ENCODE measurements around the gene E2F4. TPM values are rescaled to one million over a fixed set of nuclear protein-coding genes. Genes with fewer than 3 reads are reported as not detected.
A peak's percentile ranks its signal among the peaks of the same experiment; 100 is the strongest.

Gene E2F4
- total and polyA plus RNA-seq, 10 of the 15 experiments (the other 5 are each of a cell fraction or from before 2014, with no cell fraction given) = 11.7 to 132 (median 95.9) TPM

- in situ Hi-C loops (cut with MboI) (no loop called here), intact Hi-C loops (cut with micrococcal nuclease; ENCODE audit: unreplicated experiment) (no loop called here)
- H4K20me1 ChIP-seq (ENCODE audit: control insufficient read depth, insufficient read depth) = no peaks in the 10 kb centered on the region; the same call in 1 of the 2 replicates
- FAIRE-seq (no peak), ATAC-seq (no peak), DNase-seq (ENCODE audit: low read depth, low spot score) (no peak)
- no peak overlapping the region for H3K4me3 ChIP-seq
- no peaks in the 10 kb centered on the region for H3K36me3 ChIP-seq (ENCODE audit: control insufficient read depth in 2 of 2, insufficient read depth in 2 of 2, low read length in 1 of 2)
- TF ChIP-seq, protein P1, sequence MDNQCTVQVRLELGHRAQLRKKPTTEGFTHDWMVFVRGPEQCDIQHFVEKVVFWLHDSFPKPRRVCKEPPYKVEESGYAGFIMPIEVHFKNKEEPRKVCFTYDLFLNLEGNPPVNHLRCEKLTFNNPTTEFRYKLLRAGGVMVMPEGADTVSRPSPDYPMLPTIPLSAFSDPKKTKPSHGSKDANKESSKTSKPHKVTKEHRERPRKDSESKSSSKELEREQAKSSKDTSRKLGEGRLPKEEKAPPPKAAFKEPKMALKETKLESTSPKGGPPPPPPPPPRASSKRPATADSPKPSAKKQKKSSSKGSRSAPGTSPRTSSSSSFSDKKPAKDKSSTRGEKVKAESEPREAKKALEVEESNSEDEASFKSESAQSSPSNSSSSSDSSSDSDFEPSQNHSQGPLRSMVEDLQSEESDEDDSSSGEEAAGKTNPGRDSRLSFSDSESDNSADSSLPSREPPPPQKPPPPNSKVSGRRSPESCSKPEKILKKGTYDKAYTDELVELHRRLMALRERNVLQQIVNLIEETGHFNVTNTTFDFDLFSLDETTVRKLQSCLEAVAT (IDR thresholded peaks at IDR 0.05) = peak; percentile 64
- TF ChIP-seq ZBTB33 (IDR thresholded peaks at IDR 0.05) (peak; percentile 39; the same call in 1 of the 2 replicates), MAX (IDR thresholded peaks at IDR 0.05; ENCODE audit: low read depth, low read length) (0 out of 2 replicates have a peak, but pooled peaks have one; percentile 18), SP1 (IDR thresholded peaks at IDR 0.05; ENCODE audit: low read depth, low read length) (no peak), POLR2A (IDR thresholded peaks at IDR 0.05; ENCODE audit: low read depth, low read length) (peak; percentile 26; the same call in 1 of the 2 replicates)
- no peak overlapping the region for H3K9ac ChIP-seq (ENCODE audit: control insufficient read depth, insufficient read depth, low read length)
- ChIA-PET POLR2A (no interaction called here), RAD21 (ENCODE audit: unreplicated experiment) (no interaction called here), CTCF (interaction anchor here (0.9 kb wide), 1 partner anchor 9 kb away, joined by 3 read pairs; no protein-coding TSS in a partner anchor), SMC1A (ENCODE audit: uncharacterized antibody, unreplicated experiment) (no interaction called here)
- H3K4me2 ChIP-seq (ENCODE audit: control insufficient read depth, insufficient read depth) = no peak overlapping the region
- H3K79me2 ChIP-seq (ENCODE audit: control insufficient read depth, insufficient read depth, low read length) = no peaks in the 10 kb centered on the region; the same call in 1 of the 2 replicates
- peaks cover 48% of the 10 kb centered on the region for H3K4me1 ChIP-seq (ENCODE audit: control insufficient read depth, insufficient read depth, low read length)
- H3K9me3 ChIP-seq (replicated peaks; ENCODE audit: control insufficient read depth, insufficient read depth, low read length) = no peaks in the 10 kb centered on the region; the same call in 2 of the 3 replicates
- WGBS (ENCODE audit: insufficient coverage, insufficient replicate concordance, low lambda C conversion rate, missing lambda C conversion rate) = 19% methylated on average over 53 of the region's 85 CpGs
- no peak overlapping the region for H2AFZ ChIP-seq (ENCODE audit: control insufficient read depth, low read depth, low read length)
- BruUV-seq (replicated peaks) = no TSS peak
- no peak overlapping the region for H3K27ac ChIP-seq (ENCODE audit: control insufficient read depth, insufficient read depth)
- peaks cover 2 to 18% of the 10 kb centered on the region in 2 experiments for H3K27me3 ChIP-seq (replicated peaks in 1 of 2; ENCODE audit: control insufficient read depth in 2 of 2, insufficient read depth in 2 of 2, low read length in 1 of 2)
Measured at GRCh38 chr16:67165121-67166078, 26.6 kb upstream of the E2F4 start.
